ENCODE results near the gene VOPP1. TPM values are rescaled to one million over a fixed set of nuclear protein-coding genes. Genes with fewer than 3 reads are reported as not detected.

Gene VOPP1
- total and polyA plus RNA-seq, 9 of the 15 experiments (the other 6 are each of a cell fraction or from before 2014, with no cell fraction given): 8.2 to 45.8 (median 31.2) TPM

DNA sequence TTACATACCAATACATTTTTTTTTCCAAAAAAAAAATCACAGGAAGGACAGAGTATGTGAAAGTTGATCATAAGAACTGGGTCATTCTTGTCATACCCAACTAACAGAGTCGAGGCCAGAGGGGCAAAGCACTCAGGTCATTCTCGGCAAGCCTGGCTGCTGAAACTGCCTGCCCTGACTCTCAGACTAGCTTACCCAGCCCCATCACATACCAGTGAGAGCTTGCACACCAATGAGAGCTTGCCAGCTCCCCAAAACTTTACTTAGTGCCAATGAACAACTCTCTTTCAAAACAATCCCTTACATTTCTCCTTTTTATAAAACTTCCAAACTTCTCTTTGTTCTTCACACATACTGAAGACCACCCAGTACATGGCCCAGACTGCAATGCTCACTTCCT is 48.9 kb downstream of the VOPP1 start:
- no peak overlapping the region for H3K4me3 ChIP-seq
- TF ChIP-seq, protein P1, sequence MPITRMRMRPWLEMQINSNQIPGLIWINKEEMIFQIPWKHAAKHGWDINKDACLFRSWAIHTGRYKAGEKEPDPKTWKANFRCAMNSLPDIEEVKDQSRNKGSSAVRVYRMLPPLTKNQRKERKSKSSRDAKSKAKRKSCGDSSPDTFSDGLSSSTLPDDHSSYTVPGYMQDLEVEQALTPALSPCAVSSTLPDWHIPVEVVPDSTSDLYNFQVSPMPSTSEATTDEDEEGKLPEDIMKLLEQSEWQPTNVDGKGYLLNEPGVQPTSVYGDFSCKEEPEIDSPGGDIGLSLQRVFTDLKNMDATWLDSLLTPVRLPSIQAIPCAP (CRISPR knock-in tag; IDR thresholded peaks at IDR 0.05; ENCODE audit: borderline replicate concordance): no peak
- TF ChIP-seq PHTF2 (CRISPR knock-in tag; IDR thresholded peaks at IDR 0.05): no peak
- TF ChIP-seq NCOA4 (IDR thresholded peaks at IDR 0.05; ENCODE audit: partially characterized antibody): no peak
- no peak for TF ChIP-seq PCBP1 (IDR thresholded peaks at IDR 0.05; ENCODE audit: low read depth, low read length, poor library complexity, severe bottlenecking)
- no peak for TF ChIP-seq CC2D1A (IDR thresholded peaks at IDR 0.05)
- H4K20me1 ChIP-seq (replicated peaks; ENCODE audit: control insufficient read depth, insufficient read depth, low read length): no peaks in the 10 kb centered on the region
- no peak for ATAC-seq
- no peaks in the 10 kb centered on the region for H3K27me3 ChIP-seq (ENCODE audit: control insufficient read depth in 2 of 2, insufficient read depth in 2 of 2, low read length in 2 of 2)
- no peaks in the 10 kb centered on the region for H3K9me3 ChIP-seq (replicated peaks; ENCODE audit: control insufficient read depth, insufficient read depth, low read depth, low read length)
- in situ Hi-C loops (cut with MboI): no loop called here
- 53% methylated on average over 2 of the region's 2 CpGs for WGBS (ENCODE audit: insufficient coverage, low coverage, missing lambda C conversion rate)
- POLR2A ChIA-PET: interaction anchor here (0.6 kb wide), 1 partner anchor 33 kb away, joined by 3 read pairs; no protein-coding TSS in a partner anchor
- no peak overlapping the region for H3K4me2 ChIP-seq (ENCODE audit: insufficient read depth, low read length)
- H3K36me3 ChIP-seq (ENCODE audit: control insufficient read depth, insufficient read depth, low read length): peaks cover 7% of the 10 kb centered on the region; the same call in 2 of the 3 replicates
- no TSS peak for BruUV-seq (replicated peaks)
- DNase-seq (ENCODE audit: extremely low read depth in 1 of 4, low spot score in 3 of 4): no peak
- CTCF ChIA-PET (ENCODE audit: low intra/inter-chr PET ratio): no interaction called here
- H2AFZ ChIP-seq (ENCODE audit: low read depth, low read length): no peak overlapping the region
- no peaks in the 10 kb centered on the region for H3K9me1 ChIP-seq (ENCODE audit: control insufficient read depth, insufficient read depth, low read length)
- no peak for FAIRE-seq
- no peak overlapping the region for H3K27ac ChIP-seq (ENCODE audit: extremely low read depth, low read depth, low read length)
- intact Hi-C loops (cut with micrococcal nuclease): no loop called here
- no peak overlapping the region for H3K9ac ChIP-seq (ENCODE audit: insufficient read depth in 1 of 2, low read depth in 2 of 2, low read length in 2 of 2)
- H3K4me1 ChIP-seq (replicated peaks in 1 of 2; ENCODE audit: control insufficient read depth in 2 of 2, insufficient read depth in 2 of 2, low read length in 2 of 2): 0 out of 5 replicates have a peak, but pooled peaks cover 0 to 3% of the 10 kb centered on the region in 2 experiments
- 0 out of 3 replicates have a peak, but pooled peaks cover 4% of the 10 kb centered on the region for H3K79me2 ChIP-seq (ENCODE audit: control insufficient read depth, insufficient read depth, low read length)
